SK-N-DZ (cell line): ENCODE data around the gene MSI2.

Experiments
- DNase-seq: peaks from one replicate; pipeline ENCODE4 v3.0.0-alpha.2; 2015; ENCODE audit warnings: low spot score

MSI2 gene

DNA sequence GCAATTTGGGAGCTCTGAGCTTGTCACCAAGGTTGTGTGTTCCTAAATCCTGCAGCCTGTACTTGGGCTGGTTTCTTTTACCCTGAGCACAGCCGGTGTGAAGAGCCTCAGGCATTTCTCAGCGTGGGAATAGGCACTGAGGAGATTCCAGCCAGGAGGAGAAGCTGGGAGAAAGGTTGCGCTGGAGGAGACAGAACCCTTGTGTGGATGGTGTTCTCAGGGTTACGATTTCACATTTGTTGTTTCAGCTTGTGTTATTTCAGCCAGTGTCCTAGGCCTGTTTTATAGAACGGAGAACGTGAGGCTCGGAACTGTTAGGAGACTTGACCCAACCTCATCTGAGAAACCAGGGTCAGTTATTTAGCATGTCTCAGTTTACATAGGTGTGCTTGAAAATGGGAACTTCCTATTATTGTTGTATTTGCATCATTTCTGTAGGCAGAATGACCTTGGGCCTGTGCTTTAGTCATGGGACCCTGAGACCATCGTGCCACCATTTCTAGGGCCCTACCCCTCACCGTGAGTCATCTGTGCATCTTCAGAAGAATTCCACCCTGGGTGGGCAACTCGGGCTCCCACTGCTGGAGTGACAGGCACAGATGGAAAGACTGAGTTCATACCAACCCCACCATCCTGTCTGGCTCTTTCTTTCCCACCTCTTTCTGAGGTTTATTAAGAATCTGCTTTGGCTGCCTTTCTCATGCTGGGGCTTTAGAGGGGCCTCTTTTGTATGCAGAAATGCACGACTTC lies 134.9 kb downstream of the MSI2 start:
- no peak for DNase-seq

DNA sequence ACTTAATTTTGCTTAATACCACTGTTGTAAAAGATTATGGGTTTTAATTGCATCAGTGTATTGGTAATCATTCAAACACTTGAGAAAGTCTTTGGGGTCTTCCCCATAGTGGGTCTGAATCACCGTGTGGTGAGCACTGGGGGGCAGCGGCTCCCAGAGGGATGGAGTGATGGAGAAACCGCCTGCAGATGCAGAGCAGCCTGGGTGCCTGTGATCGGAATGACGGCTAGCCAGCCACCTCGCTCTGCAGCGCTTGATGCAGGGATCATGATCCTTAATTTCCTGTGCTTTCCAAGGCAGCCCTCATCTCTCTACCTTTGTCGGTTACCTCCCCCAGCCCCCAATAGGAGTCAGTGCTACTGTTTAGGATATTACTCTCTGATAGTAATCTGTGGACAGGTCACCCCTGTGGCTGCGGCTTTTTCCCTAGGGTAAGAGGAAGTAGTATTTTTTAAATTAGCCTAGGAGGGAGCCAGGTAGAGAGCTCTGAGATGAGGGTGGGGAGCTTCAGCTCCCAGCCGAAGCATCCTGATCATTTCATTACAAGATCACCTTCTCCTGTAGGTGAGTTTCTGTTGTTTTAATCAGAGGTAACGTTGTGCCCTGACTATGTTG lies 135.6 kb downstream of the MSI2 start:
- no peak for DNase-seq

DNA sequence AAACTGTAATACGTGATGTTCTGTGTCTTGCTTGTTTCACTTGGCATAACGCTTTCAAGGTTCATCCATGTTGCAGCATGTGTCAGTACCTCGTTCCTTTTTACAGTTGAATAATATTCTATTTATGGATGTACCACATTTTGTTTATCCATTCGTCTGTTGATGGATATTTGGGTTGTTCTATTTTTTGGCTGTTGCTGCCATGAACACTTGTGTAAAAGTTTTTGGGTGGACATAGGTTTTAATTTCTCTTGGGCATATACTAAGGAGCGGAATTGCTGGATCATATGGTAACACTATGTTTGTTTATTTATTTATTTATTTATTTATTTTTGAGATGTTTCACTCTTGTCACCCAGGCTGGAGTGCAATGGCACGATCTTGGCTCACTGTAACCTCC lies 137.0 kb downstream of the MSI2 start:
- no peak for DNase-seq

DNA sequence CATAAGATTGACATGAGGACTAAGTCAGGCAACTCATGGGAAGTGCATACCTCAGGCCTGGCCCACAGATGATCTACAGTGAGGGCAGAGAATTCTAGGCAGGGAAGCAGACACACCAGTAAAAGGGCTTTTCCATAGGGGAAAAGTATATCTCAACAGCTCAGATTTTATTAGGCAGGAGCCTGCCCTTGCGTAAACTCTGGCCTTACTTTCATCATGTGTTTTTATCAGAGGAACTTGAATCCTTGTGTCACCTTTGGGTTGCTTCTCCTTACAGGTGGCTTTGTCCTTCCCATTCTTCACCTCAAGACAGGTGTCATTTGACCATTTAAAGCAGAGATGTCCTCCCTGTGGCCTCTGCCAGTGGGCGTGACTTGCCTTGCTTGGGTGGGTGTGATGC lies 138.1 kb downstream of the MSI2 start:
- no peak for DNase-seq

DNA sequence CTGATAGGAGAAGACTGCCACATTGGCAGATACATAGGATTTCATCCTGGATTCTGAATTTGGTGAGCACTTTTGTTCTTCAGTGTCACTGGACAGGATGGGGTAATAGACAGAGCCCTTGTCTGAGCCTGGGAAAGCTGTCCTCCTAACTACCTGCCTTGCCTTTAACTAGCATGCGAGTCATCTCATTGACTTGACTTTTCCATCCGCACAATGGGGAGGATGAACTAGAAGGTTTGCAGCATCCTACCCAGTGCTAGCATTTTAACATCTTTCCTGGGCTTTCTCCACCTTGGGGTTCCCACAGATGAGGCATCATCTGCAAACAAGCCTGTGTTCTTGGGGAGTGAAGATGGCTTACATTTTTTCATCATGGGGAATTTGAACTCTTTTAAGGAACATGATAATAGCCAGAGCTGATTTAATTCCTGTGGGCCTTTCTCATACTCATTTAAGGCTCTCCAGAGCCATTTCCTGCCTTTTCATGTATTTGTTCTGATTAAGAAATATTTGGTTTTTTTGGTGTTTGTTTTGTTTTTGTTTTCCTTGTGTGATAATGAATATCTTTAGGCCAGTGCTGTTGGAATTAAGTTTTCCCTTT lies 139.5 kb downstream of the MSI2 start:
- DNase-seq = no peak

DNA sequence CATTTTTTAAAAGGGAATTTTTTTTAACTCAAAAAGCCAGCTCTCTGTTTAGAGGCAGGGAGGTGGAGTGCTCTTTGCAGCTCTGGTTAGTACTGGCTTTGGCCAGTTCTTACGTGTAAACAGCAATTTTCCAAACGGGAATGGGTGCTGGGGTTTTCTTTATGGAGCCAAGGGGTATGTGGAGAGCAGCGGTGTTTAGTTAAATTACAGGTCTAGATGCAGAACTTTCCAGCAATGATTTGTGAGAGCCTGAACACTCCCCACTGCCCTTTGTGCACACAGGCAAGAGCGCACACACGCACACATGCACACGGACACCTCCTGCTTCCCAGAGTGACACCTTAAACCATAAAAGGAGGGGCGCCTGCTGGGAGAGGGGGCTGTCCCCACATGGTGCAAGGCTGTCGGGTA lies 140.2 kb downstream of the MSI2 start:
- DNase-seq = no peak

DNA sequence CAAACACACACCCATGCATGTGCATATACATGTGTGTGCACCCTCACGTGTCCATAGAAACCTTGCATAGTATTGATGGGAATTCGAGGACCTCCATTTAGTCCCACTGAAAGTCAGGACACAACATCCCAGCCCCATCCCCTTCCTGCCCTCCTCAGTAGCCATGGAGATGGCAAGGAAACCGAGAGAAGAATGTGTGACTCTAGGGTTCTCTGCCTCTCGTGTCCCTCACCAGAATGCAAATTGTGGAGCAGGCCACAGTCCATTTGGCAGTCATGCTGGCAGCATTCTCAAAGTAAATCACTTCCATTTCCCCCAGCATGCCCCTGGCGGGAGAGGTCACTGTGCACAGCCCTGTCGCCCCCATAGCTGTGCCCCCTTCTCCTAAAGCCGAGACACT lies 141.1 kb downstream of the MSI2 start:
- no peak for DNase-seq

DNA sequence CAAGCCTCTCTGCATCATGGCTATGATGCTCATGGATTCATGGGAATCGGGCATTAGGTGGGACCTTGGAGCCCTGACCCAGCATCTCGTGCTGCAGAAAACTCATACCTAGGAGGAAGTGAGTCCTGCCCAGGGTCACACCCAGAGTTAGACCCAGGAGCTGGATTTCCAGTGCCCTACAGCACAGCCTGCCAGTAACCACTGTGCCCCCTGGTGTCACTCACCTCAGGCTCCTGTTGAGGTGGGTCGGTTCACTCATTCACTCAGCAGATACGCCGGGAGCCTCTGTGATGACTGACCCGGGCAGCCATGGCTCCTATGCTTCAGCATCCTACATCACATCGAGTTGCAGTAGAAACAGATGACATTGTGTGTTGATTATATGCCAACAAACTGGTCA lies 143.4 kb downstream of the MSI2 start:
- no peak for DNase-seq

DNA sequence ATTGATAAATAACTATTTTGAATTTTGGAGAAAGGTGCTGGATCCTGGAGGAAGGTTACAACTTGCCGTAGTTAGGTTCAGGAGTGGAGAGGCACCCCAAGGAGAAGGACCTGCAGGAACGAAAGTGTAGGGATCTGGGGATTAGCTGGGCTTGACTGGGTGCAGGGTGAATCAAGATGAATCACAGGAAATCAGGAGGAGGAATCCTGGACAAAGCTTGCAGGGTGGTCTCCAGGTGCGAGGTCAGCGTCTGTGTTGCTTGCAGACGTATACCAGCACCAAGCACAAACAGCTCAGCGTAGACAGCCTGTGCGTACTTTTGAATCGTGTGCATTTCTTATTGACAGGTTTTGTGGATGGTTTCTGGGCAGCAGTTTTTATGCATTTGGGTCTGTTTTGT lies 144.3 kb downstream of the MSI2 start:
- DNase-seq = no peak

DNA sequence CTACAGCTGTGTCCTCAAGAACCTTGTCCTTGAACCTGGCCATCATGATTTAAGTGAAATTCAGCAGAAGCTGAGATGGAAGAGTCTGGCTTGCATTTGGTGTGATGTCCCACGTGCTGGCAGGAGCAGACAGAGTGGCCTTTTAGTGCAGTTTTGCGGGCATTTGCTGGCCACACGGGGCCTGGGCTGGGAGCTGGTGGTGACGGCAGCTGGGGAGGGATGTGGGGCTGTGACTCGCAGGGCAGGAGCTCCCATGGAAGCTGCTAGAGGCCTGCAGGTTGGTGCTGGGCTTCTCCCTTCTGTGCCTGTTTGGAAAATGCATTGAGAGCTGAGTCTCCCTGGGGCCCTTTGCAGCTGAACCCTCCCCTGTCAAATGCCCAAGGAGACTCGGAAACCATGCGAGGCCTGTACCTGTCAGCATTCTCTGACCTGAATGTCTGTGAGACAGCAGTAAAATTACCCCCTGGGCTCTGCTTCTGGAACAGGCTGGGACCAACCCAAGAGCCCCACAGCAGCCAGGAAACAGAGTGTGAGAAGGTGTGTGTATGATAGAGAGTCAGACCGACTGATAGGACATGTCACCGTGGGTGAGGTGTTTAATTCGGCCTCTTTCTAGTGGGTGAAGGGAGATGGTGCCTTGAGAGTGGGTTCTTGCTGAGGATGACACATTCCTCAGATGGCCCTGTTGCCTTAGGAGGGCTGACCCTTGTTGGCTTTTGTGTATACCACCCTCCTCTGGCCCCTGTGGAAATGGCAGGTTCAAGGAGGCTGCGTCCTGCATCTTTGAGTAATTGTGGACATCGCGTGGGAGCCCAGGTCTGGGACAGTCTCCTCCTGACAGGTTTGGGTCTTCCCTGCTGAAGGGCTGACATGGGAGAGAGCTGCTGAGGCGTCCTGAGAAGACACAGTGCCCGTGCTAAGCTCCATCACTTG lies 145.5 kb downstream of the MSI2 start:
- DNase-seq = no peak

DNA sequence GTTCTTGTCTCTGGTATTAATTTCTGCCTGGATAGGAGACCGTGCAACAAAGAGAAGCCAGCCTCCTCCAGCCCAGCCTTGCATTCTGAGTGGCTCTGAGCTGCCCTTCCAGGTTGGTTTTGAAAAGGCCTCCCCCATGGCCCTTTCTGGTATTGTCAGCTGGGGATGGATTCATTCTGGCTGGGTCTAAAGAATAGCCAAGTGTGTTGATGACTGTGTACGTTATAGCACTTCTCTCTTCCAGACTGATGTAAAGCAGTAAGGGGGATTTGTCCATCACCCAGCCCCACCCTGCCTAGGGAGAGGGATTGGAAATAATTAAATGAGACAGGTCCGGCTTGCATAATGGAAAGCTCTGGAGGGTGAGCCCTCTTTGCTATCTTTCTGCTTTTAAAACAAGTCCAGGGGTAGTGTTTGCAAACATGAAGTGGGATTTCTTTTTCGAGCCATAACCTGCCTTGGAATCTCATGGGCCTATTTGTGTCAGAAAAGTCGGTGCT lies 146.4 kb downstream of the MSI2 start:
- DNase-seq = no peak

DNA sequence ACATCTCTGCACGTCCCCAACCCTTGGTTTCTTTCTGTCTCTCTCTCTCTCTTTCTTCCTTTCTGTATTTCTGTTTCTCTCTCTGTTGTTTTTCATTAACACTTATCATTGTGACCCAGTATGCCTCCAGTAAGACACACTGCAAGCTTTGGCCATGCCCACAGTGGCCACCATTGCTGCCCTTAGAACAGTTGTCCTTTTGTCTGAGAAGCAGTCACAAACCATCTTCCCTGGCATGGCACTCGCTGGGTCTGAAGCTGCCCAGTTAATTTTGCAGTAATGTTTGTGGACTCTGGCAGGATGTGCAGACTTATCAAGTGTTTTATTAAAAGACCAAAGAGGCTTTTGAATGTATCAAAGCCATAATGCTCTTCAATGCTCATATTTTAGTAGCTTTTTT lies 146.9 kb downstream of the MSI2 start:
- DNase-seq = no peak

DNA sequence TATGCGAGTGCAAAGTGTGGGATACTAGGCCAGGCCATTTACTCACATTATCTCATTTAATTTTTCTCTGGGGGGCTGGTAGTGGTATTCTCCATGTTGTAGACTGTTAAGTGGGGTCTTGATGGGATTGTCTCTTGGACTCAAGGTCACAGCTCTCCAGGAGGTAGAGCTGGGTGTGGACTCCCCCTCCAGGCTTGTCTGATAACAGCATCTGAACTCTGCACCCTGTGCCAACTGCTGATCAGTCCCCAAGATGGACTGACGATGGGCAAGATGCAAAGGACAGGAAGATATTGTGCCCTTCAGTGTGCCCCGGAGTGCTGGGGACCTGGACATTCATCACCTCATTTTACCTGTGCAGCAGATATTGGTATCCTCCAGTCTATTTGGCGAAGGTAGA lies 147.8 kb downstream of the MSI2 start:
- DNase-seq = no peak

DNA sequence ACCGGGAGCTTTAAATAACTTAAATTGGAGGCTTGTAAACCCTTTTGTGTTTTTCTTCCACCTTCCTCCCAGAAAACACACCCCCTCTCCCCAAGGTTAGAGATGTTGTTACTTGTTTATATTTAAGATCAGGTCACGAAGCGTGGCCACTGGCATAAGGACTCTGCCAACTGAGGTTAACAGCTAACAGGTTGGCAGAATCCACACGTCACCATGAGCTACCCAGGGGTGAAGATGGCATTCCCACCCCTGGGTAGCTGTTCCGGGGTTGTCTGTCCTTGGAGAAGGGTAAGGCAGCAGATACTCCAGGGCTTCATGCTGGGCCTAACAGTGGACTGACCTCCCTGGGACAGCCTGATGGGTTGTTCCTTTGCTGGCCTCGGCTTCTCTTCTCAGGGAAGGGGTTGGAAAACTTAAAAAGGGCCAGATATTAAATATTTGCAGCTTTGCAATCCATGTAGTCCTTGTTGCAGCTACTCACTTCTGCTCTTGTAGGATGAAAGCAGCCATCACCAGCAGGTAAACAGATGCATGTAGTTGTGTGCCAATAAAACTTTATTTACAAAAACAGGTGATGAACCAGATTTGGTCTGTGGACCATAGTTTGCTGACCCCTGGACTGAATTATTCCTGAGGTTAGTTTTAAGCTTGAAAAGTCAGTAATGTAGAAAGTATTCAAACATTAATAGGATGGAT lies 148.6 kb downstream of the MSI2 start:
- DNase-seq = no peak

DNA sequence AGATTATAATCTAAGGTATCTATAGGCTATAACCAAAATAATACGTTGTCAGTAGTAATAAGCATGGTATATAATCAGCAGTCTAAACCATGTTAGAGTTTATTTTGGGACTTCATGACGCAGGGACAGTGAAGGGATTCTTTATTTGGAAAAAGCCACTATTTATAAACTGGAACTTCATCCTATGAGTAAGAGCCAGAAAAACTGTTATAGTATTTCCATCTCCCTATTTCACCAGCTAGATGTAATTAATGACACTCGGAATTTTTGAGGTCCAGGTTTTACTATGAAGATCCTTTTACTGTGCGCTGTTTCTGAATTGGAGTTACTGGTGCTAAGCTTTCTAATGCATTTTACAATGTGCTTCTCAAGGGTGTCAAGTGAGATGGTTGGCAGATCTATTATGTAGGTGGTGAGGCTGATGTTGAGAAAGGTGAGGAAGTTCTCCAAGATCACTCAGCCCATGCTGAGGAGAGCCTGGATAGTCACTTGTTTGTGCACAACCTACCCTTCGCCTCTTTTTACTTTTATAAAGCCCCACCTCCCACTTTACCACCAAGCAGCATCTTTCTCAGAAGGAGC lies 149.3 kb downstream of the MSI2 start:
- no peak for DNase-seq

DNA sequence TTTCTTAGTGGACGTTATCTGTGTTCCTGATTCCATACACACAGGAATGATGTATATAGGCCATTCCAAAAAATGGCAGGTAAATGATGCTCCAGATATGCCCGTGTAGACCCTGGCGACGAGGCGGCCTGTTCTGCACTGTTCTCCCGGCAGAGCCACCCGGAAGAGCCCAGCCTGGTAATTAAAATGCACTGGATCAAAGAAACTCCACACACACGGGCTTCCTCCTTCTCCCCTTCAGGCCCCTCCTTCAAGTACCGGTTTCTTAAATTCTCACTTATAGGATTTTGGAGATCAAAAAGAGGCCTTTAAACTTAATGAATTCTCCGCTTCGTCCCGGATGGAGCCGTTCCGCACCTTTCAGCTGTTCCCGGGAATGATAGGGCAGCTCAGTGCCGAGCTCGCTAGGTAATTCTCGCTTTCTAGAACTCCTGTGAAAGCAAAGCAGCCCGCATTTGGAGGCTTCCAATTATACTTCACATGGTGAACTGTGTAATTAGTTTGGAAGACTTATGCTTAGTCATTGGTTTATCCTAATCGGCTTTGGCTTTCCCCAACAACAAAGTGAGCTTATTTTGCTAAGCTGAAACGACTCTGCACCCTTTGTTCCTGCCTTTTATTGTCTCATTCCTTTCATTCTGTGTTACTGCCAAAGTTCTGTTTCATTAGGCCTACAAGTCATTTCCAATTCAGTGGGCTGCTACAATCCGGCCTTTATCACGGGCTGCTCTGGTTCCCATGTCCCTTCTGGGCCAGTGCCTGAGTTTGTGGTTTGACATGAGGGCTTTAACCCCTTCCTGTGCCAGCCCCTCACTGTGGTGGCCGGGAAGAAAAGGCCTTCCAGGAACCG lies 150.0 kb downstream of the MSI2 start:
- DNase-seq = no peak

DNA sequence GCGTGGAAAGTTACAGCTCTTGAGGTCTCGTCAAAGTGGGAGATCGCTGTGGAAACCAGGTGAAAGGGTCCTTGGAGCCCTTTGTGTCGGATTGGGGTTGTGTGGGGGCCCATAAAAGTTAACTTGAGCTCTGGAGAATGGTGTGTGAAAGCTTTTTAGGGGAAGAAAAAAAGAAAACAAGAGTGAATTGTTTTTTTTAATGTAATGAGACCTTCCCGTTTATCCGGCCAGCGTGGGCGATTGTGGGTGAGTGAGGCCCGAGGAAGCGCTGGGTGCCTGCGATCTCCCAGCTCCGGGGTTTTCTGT lies 150.6 kb downstream of the MSI2 start:
- no peak for DNase-seq

DNA sequence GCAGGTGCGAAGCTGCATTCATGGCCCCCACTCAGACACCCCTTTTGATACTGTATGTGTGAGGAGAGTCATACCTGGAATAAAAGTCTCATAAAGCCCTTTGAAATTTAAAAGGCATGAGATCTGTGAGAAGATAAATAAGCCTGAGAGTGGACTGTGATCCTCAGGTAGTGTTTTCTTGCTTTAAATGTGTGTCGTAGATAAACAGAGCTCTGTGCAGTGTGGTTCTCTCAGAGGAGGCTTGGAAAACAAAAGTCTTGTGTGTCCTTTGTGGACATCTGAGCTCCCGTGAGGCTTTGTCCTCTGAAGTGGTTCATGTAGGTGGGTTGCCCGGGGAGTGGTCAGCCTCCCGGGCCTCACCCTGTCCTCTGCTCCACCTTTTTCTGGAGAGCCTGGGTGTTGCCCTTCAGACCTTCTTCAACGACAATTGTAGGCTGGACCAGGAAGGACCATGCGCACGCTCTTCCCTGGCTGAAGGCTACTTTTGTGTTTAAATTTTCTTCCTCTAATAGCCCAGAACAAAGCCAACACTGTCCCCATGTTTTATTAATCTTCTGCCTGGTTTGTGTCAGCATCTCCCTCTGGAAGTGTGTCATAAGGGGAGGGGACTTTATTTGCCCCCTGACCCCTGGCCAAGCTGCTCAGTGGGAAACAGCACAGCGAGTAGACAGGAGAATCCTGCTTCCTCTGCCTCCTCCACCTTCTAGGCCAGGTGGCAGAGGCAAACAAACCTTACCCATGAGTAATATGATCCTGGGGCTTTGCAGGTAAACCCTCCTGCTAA lies 151.2 kb downstream of the MSI2 start:
- DNase-seq = no peak

DNA sequence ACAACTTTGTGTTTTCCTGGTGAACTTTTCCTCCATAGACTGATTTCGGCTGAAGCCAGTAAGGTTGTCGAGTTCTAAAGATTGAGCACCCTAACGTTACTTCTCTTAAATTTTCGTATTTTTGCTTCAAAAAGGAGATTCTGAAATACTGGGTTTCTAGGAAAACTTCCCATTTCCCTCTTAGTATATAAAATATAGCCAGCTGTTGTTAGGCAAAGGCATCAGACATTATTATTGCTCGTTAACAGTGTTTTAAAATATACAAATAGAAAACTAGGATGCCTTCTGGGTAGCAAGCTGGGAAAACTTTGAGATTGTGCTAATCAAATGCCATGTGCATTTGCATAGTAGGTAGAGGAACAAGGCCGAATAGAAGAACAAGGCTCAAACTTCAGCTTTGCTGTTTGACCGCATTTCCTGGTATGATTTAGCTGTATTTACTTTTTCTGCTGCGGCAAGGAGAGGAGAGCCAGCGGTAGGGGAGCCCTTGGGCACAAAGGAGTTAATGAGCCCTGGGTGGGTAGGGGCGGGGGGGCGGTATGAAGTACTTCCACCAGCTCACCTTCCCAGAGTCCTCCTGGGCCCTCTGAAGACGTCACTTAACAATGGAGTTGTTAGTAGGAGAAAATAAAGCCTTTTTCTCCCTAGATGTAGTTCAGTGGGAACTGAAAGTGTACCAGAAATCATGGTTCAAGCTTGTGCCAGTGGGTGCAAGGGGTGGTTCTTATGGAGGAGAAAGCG lies 151.9 kb downstream of the MSI2 start:
- no peak for DNase-seq
